Tibial nerve (tissue), 3 donors: Measurements from ENCODE around the gene ILDR1.

Source experiments
- POLR2A ChIP-seq, 2 donors: fragments of 450-650 bp; IDR thresholded peaks; one replicate each; pipeline ENCODE4 v1.6.1; 2017; ENCODE audit warnings: antibody characterized with exemption in 2 of 2, mild to moderate bottlenecking in 2 of 2, moderate library complexity in 2 of 2
- TF ChIP-seq, protein P1 (sequence below), 5 experiments: fragments of 200-600 bp in 3 of 5; fragments of 450-650 bp in 2 of 5; sonication (generic) in 3 of 5; IDR thresholded peaks; one replicate each; pipeline ENCODE4 v1.5.1; 2016 to 2019; ENCODE audit warnings: antibody characterized with exemption in 5 of 5, mild to moderate bottlenecking in 3 of 5, moderate library complexity in 2 of 5

GRCh38 chr3:122021037-122021436, 1.0 kb downstream of the ILDR1 start:
- TF ChIP-seq, protein P1, sequence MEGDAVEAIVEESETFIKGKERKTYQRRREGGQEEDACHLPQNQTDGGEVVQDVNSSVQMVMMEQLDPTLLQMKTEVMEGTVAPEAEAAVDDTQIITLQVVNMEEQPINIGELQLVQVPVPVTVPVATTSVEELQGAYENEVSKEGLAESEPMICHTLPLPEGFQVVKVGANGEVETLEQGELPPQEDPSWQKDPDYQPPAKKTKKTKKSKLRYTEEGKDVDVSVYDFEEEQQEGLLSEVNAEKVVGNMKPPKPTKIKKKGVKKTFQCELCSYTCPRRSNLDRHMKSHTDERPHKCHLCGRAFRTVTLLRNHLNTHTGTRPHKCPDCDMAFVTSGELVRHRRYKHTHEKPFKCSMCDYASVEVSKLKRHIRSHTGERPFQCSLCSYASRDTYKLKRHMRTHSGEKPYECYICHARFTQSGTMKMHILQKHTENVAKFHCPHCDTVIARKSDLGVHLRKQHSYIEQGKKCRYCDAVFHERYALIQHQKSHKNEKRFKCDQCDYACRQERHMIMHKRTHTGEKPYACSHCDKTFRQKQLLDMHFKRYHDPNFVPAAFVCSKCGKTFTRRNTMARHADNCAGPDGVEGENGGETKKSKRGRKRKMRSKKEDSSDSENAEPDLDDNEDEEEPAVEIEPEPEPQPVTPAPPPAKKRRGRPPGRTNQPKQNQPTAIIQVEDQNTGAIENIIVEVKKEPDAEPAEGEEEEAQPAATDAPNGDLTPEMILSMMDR (IDR thresholded peaks at IDR 0.05), result no peak
- no peak for TF ChIP-seq POLR2A (IDR thresholded peaks at IDR 0.05)
